Sigmoid colon (tissue), 3 donors: ENCODE results near the gene SORCS2.
A peak's percentile ranks its signal among the peaks of the same experiment; 100 is the strongest.

Source experiments
- POLR2A ChIP-seq, 2 donors: fragments of 450-650 bp; IDR thresholded peaks; one replicate each; pipeline ENCODE4 v1.6.1; 2016; ENCODE audit warnings: antibody characterized with exemption in 2 of 2, mild to moderate bottlenecking in 2 of 2, moderate library complexity in 2 of 2
- TF ChIP-seq, protein P1 (sequence below), 4 experiments: fragments of 450-650 bp in 3 of 4; fragments of 200-600 bp in 1 of 4; IDR thresholded peaks; one replicate each; pipeline ENCODE4 v1.5.1; 2016 to 2019; ENCODE audit warnings: antibody characterized with exemption in 4 of 4, mild to moderate bottlenecking in 3 of 4, moderate library complexity in 2 of 4

DNA sequence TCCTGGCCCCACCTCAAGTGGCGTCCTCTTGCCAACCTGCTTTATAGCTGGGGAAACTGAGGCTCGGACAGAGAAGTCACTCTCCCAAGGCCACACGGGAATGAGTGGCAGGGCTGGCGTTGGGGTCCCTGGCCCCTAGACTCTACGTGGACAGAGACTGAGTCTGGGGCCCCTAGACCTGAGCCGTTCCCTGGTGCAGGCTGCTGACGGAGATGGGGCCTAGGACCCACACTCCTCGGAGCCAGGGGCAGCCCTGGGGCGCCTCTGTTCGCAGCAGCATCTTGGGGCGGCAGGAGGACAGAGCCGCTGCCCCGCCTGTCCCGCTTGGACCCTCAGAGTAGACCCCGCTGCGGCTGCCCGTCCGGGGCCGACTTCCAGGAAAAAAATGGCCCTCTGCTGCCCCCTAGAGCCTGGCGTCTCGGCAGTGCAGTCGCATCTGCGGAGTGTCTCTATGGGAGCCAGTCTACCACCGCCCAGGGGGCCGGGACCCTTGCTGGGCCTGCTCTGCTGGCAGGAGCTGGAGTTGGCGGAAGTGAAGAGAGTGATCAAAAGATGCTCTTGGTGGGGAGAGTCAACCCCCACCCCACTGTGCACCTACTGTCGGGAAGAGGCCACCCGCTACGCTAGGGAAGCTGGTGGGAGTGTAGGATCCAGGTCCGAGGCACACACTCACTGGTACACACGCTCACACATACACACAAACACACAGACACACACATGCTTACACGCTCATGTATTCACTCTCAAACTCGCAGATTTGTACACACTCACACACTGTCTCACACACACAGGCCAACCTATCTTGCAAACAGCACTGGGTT, 527.2 kb downstream of the SORCS2 start:
- TF ChIP-seq, protein P1, sequence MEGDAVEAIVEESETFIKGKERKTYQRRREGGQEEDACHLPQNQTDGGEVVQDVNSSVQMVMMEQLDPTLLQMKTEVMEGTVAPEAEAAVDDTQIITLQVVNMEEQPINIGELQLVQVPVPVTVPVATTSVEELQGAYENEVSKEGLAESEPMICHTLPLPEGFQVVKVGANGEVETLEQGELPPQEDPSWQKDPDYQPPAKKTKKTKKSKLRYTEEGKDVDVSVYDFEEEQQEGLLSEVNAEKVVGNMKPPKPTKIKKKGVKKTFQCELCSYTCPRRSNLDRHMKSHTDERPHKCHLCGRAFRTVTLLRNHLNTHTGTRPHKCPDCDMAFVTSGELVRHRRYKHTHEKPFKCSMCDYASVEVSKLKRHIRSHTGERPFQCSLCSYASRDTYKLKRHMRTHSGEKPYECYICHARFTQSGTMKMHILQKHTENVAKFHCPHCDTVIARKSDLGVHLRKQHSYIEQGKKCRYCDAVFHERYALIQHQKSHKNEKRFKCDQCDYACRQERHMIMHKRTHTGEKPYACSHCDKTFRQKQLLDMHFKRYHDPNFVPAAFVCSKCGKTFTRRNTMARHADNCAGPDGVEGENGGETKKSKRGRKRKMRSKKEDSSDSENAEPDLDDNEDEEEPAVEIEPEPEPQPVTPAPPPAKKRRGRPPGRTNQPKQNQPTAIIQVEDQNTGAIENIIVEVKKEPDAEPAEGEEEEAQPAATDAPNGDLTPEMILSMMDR (IDR thresholded peaks at IDR 0.05): peak; percentile 55 to 85 (median 69)
- TF ChIP-seq POLR2A (IDR thresholded peaks at IDR 0.05): no peak
